ENCODE results near the gene RDX.

DNA sequence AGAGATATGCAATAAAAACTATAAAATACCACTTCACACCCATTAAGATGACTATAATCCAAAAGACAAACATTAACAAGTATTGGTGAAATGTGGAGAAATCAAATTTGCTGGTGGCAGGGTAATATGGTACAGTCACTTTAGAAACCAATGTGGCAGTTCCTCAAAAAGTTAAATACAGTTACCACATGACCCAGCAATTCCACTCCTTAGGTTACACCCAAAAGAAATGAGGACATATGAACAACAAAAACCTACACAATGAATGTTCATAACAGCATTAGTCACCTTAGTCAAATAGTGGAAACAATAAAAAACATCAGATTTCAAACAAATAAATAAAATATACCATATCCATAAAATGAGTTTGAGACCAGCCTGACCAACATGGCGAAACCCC, 52.6 kb downstream of the RDX start:
- TF ChIP-seq EZH2 (IDR thresholded peaks at IDR 0.05; ENCODE audit: borderline replicate concordance, low read length) = no peak
- TF ChIP-seq, protein P1, sequence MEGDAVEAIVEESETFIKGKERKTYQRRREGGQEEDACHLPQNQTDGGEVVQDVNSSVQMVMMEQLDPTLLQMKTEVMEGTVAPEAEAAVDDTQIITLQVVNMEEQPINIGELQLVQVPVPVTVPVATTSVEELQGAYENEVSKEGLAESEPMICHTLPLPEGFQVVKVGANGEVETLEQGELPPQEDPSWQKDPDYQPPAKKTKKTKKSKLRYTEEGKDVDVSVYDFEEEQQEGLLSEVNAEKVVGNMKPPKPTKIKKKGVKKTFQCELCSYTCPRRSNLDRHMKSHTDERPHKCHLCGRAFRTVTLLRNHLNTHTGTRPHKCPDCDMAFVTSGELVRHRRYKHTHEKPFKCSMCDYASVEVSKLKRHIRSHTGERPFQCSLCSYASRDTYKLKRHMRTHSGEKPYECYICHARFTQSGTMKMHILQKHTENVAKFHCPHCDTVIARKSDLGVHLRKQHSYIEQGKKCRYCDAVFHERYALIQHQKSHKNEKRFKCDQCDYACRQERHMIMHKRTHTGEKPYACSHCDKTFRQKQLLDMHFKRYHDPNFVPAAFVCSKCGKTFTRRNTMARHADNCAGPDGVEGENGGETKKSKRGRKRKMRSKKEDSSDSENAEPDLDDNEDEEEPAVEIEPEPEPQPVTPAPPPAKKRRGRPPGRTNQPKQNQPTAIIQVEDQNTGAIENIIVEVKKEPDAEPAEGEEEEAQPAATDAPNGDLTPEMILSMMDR (IDR thresholded peaks at IDR 0.05; ENCODE audit: low read length) = no peak

All from OCI-LY1 (cell line).